ENCODE data around the gene ADAMTSL2. TPM values are rescaled to one million over a fixed set of nuclear protein-coding genes. Genes with fewer than 3 reads are reported as not detected.

Gene ADAMTSL2
- total RNA-seq, 1 donor, result 0.10 TPM

GRCh38 chr9:133584559-133585476 is 50.3 kb downstream of the ADAMTSL2 start:
- no peaks in the 10 kb centered on the region for H3K9me3 ChIP-seq (ENCODE audit: low read depth, low read length)
- H3K4me3 ChIP-seq (ENCODE audit: low read length), result no peak overlapping the region
- no peaks in the 10 kb centered on the region for H3K4me1 ChIP-seq (ENCODE audit: insufficient read depth, low read length)
- H3K27me3 ChIP-seq (ENCODE audit: insufficient read depth, low read length), result peaks cover 11% of the 10 kb centered on the region

GRCh38 chr9:133585481-133586351 is 51.2 kb downstream of the ADAMTSL2 start:
- H3K4me3 ChIP-seq (ENCODE audit: low read length), result no peak overlapping the region
- peaks cover 11% of the 10 kb centered on the region for H3K27me3 ChIP-seq (ENCODE audit: insufficient read depth, low read length)
- no peaks in the 10 kb centered on the region for H3K9me3 ChIP-seq (ENCODE audit: low read depth, low read length)
- H3K4me1 ChIP-seq (ENCODE audit: insufficient read depth, low read length), result no peaks in the 10 kb centered on the region

GRCh38 chr9:133587051-133587450 is 52.5 kb downstream of the ADAMTSL2 start:
- H3K9me3 ChIP-seq (ENCODE audit: low read depth, low read length), result no peaks in the 10 kb centered on the region
- H3K4me3 ChIP-seq (ENCODE audit: low read length), result no peak overlapping the region
- H3K4me1 ChIP-seq (ENCODE audit: insufficient read depth, low read length), result no peaks in the 10 kb centered on the region
- peaks cover 11% of the 10 kb centered on the region for H3K27me3 ChIP-seq (ENCODE audit: insufficient read depth, low read length)

GRCh38 chr9:133587466-133587865 is 53.0 kb downstream of the ADAMTSL2 start:
- no peaks in the 10 kb centered on the region for H3K9me3 ChIP-seq (ENCODE audit: low read depth, low read length)
- H3K27me3 ChIP-seq (ENCODE audit: insufficient read depth, low read length), result peaks cover 11% of the 10 kb centered on the region
- H3K4me3 ChIP-seq (ENCODE audit: low read length), result no peak overlapping the region
- no peaks in the 10 kb centered on the region for H3K4me1 ChIP-seq (ENCODE audit: insufficient read depth, low read length)

GRCh38 chr9:133589454-133590227 is 55.1 kb downstream of the ADAMTSL2 start:
- H3K4me3 ChIP-seq (ENCODE audit: low read length), result no peak overlapping the region
- peaks cover 11% of the 10 kb centered on the region for H3K27me3 ChIP-seq (ENCODE audit: insufficient read depth, low read length)
- no peaks in the 10 kb centered on the region for H3K4me1 ChIP-seq (ENCODE audit: insufficient read depth, low read length)
- H3K9me3 ChIP-seq (ENCODE audit: low read depth, low read length), result no peaks in the 10 kb centered on the region

GRCh38 chr9:133590231-133590855 is 55.8 kb downstream of the ADAMTSL2 start:
- peaks cover 11% of the 10 kb centered on the region for H3K27me3 ChIP-seq (ENCODE audit: insufficient read depth, low read length)
- H3K9me3 ChIP-seq (ENCODE audit: low read depth, low read length), result no peaks in the 10 kb centered on the region
- no peaks in the 10 kb centered on the region for H3K4me1 ChIP-seq (ENCODE audit: insufficient read depth, low read length)
- H3K4me3 ChIP-seq (ENCODE audit: low read length), result no peak overlapping the region

GRCh38 chr9:133591116-133591910 is 56.8 kb downstream of the ADAMTSL2 start:
- H3K4me3 ChIP-seq (ENCODE audit: low read length), result no peak overlapping the region
- peaks cover 2% of the 10 kb centered on the region for H3K27me3 ChIP-seq (ENCODE audit: insufficient read depth, low read length)

GRCh38 chr9:133591985-133592384 is 57.5 kb downstream of the ADAMTSL2 start:
- no peaks in the 10 kb centered on the region for H3K4me1 ChIP-seq (ENCODE audit: insufficient read depth, low read length)
- no peaks in the 10 kb centered on the region for H3K27me3 ChIP-seq (ENCODE audit: insufficient read depth, low read length)
- H3K9me3 ChIP-seq (ENCODE audit: low read depth, low read length), result peaks cover 4% of the 10 kb centered on the region
- no peak overlapping the region for H3K4me3 ChIP-seq (ENCODE audit: low read length)

More at GRCh38 chr9:133591116-133591910, 56.8 kb downstream of the ADAMTSL2 start:
- Histone ChIP-seq H3K9me3 (ENCODE audit: low read depth, low read length) (no peaks in the 10 kb centered on the region), H3K4me1 (ENCODE audit: insufficient read depth, low read length) (no peaks in the 10 kb centered on the region)

GRCh38 chr9:133592731-133593409 is 58.4 kb downstream of the ADAMTSL2 start:
- Histone ChIP-seq H3K4me1 (ENCODE audit: insufficient read depth, low read length) (no peaks in the 10 kb centered on the region), H3K9me3 (ENCODE audit: low read depth, low read length) (peaks cover 12% of the 10 kb centered on the region), H3K27me3 (ENCODE audit: insufficient read depth, low read length) (no peaks in the 10 kb centered on the region), H3K4me3 (ENCODE audit: low read length) (no peak overlapping the region)

GRCh38 chr9:133593587-133594253 is 59.2 kb downstream of the ADAMTSL2 start:
- Histone ChIP-seq H3K27me3 (ENCODE audit: insufficient read depth, low read length) (no peaks in the 10 kb centered on the region), H3K9me3 (ENCODE audit: low read depth, low read length) (peaks cover 12% of the 10 kb centered on the region), H3K4me3 (ENCODE audit: low read length) (no peak overlapping the region), H3K4me1 (ENCODE audit: insufficient read depth, low read length) (no peaks in the 10 kb centered on the region)

- Histone ChIP-seq H3K4me1 (ENCODE audit: insufficient read depth, low read length) (no peaks in the 10 kb centered on the region), H3K27me3 (ENCODE audit: insufficient read depth, low read length) (no peaks in the 10 kb centered on the region), H3K9me3 (ENCODE audit: low read depth, low read length) (peaks cover 12% of the 10 kb centered on the region), H3K4me3 (ENCODE audit: low read length) (no peak overlapping the region)
These were observed 59.8 kb downstream of the ADAMTSL2 start for GRCh38 chr9:133594310-133594709.

GRCh38 chr9:133595910-133596309 is 61.4 kb downstream of the ADAMTSL2 start:
- Histone ChIP-seq H3K9me3 (ENCODE audit: low read depth, low read length) (peaks cover 12% of the 10 kb centered on the region), H3K27me3 (ENCODE audit: insufficient read depth, low read length) (no peaks in the 10 kb centered on the region), H3K4me1 (ENCODE audit: insufficient read depth, low read length) (no peaks in the 10 kb centered on the region), H3K4me3 (ENCODE audit: low read length) (no peak overlapping the region)
